ENCODE results near the gene AQR.

- no peak for TF ChIP-seq GATA3 (IDR thresholded peaks at IDR 0.05; ENCODE audit: low read depth, low read length)
- TF ChIP-seq GATA2 (IDR thresholded peaks at IDR 0.05; ENCODE audit: low read depth, low read length) = no peak
Measured at GRCh38 chr15:34890424-34890823, 79.1 kb downstream of the AQR start.

All from SH-SY5Y (cell line).